Panc1 (cell line): ENCODE data around the gene NFATC2.

ENCODE experiments used
- POLR2AphosphoS5 ChIP-seq: IDR thresholded peaks from 2 replicates; pipeline ENCODE4 v1.6.1; 2012; ENCODE audit warnings: mild to moderate bottlenecking, low read depth, low read length, moderate library complexity
- SIN3A ChIP-seq: IDR thresholded peaks from 2 replicates; pipeline ENCODE4 v1.6.1; 2012; ENCODE audit warnings: low read depth, mild to moderate bottlenecking, low read length, moderate library complexity, borderline replicate concordance; ENCODE audit not compliant: insufficient read depth
- TCF7L2 ChIP-seq: IDR thresholded peaks from 2 replicates; pipeline ENCODE4 v1.6.1; 2011; ENCODE audit warnings: mild to moderate bottlenecking, low read depth, low read length, inconsistent platforms
- TF ChIP-seq, protein P1 (sequence below): fragments of 450-650 bp; IDR thresholded peaks from 2 replicates; pipeline ENCODE4 v1.5.1; 2017; ENCODE audit warnings: mild to moderate bottlenecking
- TF ChIP-seq, protein P2 (sequence below), 2 experiments: IDR thresholded peaks; 2 replicates each; pipeline ENCODE4 v1.6.1; 2011 to 2012; ENCODE audit warnings: low read depth in 2 of 2, control low read depth in 1 of 2, low read length in 1 of 2, mild to moderate bottlenecking in 1 of 2, moderate library complexity in 1 of 2; ENCODE audit not compliant: insufficient read depth in 1 of 2

DNA sequence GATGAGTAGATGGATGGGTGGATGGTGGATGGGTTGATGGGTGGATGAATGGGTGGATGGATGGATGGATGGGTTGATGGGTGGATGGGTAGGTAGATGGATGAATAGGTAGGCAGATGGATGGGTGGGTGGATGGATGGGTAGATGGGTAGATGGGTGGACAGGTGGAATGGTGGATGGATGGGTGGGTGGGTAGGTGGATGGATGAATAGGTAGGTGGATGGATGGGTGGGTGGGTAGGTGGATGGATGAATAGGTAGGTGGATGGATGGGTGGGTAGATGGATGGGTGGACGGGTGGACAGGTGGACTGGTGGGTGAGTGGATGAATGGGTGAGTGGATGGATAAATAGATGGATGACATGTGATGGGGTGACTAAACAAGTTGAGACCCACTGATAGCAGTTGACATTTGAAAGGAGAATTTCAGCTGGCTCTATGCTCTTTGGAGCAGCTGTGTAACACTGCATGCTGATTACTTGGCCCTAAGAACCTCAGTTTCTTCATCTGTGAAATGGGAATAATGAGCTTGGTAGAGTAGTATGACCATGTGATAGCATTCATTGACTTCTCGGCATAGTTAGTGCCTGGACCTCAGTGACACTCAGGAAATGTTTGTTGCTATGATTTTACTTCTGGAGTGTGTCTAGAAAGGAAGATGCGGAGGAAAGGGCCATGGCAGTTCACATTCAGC lies 184.3 kb downstream of the NFATC2 start:
- TF ChIP-seq, protein P1, sequence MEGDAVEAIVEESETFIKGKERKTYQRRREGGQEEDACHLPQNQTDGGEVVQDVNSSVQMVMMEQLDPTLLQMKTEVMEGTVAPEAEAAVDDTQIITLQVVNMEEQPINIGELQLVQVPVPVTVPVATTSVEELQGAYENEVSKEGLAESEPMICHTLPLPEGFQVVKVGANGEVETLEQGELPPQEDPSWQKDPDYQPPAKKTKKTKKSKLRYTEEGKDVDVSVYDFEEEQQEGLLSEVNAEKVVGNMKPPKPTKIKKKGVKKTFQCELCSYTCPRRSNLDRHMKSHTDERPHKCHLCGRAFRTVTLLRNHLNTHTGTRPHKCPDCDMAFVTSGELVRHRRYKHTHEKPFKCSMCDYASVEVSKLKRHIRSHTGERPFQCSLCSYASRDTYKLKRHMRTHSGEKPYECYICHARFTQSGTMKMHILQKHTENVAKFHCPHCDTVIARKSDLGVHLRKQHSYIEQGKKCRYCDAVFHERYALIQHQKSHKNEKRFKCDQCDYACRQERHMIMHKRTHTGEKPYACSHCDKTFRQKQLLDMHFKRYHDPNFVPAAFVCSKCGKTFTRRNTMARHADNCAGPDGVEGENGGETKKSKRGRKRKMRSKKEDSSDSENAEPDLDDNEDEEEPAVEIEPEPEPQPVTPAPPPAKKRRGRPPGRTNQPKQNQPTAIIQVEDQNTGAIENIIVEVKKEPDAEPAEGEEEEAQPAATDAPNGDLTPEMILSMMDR: no peak
- TF ChIP-seq SIN3A: no peak
- no peak for TF ChIP-seq POLR2AphosphoS5
- TF ChIP-seq, protein P2, sequence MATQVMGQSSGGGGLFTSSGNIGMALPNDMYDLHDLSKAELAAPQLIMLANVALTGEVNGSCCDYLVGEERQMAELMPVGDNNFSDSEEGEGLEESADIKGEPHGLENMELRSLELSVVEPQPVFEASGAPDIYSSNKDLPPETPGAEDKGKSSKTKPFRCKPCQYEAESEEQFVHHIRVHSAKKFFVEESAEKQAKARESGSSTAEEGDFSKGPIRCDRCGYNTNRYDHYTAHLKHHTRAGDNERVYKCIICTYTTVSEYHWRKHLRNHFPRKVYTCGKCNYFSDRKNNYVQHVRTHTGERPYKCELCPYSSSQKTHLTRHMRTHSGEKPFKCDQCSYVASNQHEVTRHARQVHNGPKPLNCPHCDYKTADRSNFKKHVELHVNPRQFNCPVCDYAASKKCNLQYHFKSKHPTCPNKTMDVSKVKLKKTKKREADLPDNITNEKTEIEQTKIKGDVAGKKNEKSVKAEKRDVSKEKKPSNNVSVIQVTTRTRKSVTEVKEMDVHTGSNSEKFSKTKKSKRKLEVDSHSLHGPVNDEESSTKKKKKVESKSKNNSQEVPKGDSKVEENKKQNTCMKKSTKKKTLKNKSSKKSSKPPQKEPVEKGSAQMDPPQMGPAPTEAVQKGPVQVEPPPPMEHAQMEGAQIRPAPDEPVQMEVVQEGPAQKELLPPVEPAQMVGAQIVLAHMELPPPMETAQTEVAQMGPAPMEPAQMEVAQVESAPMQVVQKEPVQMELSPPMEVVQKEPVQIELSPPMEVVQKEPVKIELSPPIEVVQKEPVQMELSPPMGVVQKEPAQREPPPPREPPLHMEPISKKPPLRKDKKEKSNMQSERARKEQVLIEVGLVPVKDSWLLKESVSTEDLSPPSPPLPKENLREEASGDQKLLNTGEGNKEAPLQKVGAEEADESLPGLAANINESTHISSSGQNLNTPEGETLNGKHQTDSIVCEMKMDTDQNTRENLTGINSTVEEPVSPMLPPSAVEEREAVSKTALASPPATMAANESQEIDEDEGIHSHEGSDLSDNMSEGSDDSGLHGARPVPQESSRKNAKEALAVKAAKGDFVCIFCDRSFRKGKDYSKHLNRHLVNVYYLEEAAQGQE (IDR thresholded peaks at IDR 0.05; ENCODE audit: insufficient read depth in 1 of 2, low read depth in 2 of 2, low read length in 1 of 2): no peak
- TF ChIP-seq TCF7L2: no peak
